Daoy (cell line): ENCODE results near the gene DHRS3. TPM values are rescaled to one million over a fixed set of nuclear protein-coding genes. Genes with fewer than 3 reads are reported as not detected.

Experiments used
- DNase-seq: peaks from one replicate; pipeline ENCODE4 v3.0.0-alpha.2; 2015; ENCODE audit warnings: low read depth
- total RNA-seq: library from RNA; depleted of rRNA; stranded (reverse); fragments of >200 nt; shearing (Covaris generic); gene quantifications from 2 replicates; pipeline ENCODE4 v1.2.3, GENCODE V29; 2014

The DHRS3 gene
- total RNA-seq, 1 experiment from 2014 or later, result 45.8 TPM

DNA sequence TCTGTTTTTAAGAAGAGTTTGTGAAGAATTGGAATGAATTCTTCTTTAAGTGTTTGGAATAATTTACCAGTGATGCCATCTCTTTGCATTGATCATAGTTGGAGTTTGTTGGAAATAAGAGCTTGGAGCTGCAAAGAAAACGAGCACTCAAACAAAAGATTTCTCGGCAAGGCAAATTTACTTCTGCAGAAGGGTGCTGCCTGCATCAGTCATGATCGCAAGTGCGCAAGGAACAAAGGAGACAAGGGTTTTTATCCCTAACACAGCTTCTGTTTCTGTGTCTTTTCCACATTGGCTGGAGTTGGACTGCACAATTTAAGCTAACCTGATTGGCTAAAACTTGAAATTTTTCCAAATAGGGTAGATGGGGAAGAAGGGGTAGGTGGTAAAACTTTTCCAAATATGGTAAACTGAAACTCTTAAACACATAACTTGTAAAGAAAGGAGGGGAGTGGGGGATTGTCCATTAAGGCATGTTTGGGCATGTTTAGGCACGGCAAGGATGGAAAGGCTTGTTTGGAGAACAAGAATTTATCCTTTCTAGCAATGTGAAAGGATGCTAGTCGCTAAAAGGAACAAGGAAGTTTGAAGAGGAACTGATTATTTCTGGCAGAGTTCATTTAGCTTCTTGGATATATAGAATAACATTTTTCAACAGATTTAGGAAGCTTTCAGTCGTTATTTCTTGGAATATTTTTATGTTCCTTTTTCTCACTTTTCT is 22.4 kb upstream of the DHRS3 start:
- DNase-seq, result no peak

DNA sequence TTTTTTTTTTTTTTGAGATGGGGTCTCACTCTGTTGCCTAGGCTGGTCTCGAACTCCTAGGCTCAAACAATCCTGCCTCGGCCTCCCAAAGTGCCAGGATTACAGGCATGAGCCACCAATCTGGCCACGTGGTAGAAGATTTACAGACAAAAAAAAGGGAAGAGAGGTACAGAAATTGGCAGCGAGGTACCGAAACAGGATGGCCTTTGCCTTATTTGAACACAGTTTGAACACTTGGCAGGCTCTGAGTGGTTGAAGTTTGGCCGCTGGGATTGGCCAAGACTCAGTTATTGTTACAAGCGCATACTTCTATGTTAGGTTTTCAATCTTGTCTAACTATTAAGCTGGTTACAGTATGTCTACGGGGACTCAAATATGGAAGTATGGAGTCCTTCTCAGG is 19.7 kb upstream of the DHRS3 start:
- no peak for DNase-seq

DNA sequence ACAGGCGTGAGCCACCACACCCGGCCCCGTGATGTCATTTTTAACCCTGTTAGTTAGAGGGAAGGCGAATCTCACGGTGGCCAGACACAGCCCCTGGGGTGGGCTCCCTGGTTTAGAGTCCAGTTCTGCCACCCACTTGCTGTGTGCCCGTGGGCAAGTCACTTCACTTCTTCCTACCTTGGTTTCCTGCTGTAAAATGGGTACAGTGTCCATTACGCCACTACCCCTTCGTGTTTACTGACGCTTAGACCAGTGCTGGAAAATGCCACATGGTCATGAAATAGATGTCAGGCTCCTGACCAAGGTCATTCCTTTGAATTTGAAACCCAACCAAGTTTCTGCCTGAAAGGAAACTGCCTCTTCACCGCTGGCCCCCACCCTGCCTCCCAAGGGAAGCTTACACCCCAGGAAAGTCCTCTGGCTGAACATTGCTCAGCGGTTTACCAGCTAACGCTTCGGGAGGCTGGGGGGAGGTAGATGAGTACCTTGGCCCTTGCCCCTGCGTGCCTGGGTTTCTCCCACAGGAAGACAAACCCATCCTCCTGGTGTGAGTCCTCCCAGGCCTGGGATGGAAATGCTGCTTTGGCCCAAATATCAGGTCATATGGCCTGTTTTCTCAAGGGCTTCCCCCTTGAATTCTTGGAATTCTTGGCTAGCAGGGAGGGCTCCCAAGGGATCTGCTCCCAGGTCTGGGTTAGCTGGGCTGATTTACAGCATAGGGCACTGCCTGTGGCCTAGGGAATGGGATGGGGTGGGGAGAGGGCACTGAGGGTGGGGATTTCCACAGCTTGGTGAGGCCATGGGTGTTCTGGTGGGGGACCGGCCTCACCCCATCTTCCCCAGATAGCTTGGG is 18.3 kb upstream of the DHRS3 start:
- peak; percentile 85 for DNase-seq

DNA sequence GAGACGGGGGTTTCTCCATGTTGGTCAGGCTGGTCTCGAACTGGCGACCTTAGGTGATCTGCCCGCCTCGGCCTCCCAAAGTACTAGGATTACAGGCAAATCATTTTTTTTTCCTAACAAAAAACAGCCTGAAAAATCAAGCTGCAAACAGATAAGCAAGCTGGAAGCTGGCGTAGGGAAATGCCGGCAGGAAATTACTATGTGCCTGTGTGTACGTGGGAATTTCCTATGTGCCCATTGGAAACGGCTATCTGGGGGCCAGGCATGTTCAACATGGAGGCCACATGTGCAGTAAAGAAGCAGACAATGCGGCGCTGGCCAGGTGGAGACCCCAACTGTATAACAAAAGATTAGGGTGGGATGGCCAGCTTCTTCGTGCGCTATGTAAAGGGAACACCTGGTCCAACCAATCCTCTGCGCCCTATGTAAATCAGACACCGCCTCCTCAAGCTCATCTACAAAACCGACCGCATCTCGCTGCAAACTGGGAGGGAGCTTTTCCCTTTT is 16.7 kb upstream of the DHRS3 start:
- no peak for DNase-seq

DNA sequence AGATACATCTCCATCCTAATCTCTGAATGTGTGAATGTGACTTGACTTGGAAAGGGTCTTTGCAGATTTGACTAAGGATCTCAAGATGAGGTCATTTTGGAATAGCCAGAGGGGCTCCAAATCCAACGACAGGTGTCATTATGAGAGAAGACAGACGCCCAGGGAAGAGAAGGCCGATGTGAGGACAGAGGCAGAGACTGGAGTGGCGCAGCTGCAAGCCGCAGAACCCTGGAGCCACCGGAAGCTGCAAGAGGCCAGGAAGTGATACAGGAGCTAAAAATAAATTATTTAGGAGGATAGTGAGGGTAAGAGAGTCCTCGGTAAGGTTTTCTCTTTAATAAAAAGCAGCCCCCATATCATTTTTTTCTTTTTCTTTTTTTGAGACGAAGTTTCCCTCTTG is 16.1 kb upstream of the DHRS3 start:
- no peak for DNase-seq

DNA sequence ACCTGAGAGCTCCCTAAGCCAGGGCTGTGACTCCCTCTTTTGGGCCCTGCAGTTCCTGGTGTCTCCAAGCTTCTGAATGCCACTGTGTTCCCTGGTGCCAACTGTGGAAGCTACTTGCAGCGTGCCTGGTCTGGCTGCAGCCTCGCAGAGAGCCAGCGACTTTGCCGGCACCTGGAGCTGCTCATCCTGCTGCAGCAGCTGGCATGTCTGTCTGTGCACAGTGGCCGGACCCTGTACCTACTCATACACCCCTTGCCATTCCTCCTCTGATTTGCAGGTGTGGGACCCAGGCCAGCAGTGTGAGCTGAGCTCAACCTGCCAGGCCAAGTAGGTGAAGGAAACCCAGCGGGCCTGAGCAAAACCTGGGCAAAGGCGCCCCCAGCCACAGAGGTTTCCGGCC is 13.6 kb upstream of the DHRS3 start:
- no peak for DNase-seq

DNA sequence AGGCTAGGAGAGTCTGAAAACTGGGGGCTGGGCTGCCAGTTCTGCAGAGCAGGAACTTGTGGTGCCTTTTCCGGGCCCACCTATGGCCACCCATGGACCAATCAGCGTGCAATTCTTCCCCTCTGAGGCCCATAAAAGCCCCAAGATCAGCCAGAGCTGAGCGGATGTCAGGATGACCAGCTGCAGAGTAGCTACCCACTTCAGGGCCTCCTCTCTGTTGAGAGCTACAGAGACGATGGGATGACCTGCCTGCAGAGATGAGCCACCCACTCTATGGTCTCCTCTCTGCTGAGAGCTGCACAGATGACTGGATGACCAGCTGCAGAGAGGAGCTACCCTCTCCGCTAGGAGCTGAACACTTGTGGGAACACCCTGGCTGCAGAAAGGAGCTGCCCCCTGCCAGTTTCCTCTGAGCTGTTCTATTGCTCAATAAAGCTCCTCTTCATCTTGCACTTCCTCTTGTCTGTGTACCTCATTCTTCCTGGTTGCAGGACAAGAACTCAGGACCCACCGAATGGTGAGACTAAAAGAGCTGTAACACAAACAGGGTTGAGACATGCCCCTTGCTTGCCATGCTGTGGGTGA is 13.0 kb upstream of the DHRS3 start:
- no peak for DNase-seq

DNA sequence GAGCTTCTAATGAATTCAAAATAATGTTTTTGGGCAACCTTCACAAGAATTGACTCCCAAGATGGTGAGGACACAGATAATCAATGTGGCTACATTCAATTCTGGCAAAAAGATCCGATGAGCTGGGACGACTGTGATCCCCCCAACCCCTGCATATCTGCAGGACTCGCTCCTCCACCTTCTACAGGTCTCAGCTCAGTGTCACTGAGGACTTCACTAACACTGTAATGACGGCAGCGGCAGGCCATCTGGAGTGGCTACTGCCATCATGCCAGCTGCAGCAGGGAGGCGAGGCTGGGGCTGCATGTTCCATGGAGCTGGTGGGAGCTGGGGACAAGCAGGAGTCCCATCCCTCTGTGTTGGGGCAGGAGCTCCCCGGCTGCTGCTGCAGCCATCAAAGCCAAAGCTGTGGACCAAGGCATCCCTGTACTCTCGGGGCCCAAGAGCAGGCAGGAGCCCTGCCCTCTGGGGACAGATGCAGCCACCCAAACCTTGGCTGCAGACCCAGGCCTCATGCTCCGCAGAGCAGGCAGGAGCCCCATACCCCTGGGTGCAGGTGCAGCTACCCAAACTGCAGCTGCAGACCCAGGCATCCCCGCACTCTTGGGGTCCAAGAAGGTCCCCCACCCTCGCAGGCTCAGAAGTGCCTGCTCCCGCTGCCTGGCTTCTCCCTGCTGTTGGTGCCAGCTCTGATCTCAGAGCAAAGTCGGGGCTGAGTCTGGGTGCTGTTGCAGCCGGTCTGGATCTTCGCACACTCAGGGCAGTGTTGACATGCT is 12.2 kb upstream of the DHRS3 start:
- no peak for DNase-seq

DNA sequence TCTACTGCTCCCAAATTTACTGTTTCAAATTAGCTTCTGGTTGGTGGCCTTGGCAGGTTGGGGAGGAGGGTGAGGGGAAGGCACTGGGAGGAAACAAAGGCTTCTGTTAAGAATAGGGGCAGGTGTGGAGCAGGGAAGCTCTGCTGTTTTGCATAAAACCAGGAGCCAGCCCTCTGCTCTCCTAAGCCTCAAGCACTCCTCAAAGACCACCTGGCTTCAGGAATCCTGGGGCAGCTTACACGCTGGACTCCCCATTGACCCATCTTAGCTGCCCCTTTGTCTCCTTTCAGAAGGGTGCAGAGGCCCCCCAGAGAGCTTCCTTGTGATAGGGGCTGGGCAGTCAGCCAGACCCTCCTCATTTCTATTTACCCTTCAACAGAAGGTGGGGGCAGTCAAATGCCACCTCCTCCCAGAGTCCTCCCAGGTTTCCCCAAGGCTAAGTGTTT is 11.5 kb upstream of the DHRS3 start:
- no peak for DNase-seq

DNA sequence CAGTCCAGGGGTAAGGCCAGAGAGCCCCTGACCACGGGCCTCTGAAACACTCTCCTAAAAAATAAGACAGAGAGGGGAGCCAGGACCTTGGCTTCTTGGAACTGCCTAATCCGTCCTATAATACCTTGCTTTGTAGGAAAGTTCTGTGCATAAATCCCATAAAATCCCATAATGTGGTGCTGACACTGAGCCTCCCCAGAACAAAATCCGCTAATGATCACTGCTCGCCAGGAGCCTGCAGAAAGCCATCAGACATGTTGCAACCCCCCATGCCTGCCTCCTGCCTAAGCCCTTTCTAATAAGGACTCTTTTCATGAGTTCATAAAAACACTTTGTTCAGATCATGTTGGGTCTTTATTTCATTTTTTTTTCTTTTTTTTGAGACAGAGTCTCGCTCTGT is 9.3 kb upstream of the DHRS3 start:
- no peak for DNase-seq

DNA sequence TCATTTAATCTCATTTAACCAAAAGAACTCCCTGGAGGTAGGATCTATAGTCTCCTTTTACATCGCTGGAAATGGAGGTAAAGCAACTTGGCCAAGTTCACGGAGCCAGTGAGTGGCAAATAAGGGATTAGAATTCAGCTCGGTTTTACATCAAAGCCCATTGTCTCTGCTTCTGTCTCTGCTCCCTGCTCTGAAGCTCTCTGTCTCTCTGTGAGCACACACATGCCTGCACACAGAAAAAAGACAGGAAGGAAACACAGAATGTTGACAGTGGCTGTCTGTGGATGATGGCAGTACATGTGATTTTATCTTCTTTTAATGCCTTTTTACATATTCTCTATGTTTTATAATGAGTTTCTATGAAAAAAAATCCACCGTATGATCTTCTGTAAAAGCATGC is 8.9 kb upstream of the DHRS3 start:
- no peak for DNase-seq

DNA sequence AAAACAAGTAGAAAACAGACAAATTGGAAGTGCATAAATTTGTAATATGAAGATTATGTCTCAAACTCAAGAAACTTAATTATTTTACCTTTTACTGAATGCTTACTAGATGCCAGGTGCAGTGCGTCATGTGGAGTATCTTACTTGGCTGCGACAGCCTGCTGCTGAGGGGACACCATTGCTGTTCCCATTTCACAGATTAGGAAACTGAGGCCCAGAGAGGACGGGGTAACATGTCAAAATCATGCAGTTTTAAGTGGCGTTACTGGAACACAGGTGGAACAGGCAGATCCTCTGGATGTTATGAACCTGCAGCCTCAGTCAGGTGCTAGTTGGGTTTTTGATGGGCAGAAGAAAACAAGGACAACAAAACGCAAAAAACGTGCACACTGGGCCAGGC is 7.3 kb upstream of the DHRS3 start:
- DNase-seq, result no peak

DNA sequence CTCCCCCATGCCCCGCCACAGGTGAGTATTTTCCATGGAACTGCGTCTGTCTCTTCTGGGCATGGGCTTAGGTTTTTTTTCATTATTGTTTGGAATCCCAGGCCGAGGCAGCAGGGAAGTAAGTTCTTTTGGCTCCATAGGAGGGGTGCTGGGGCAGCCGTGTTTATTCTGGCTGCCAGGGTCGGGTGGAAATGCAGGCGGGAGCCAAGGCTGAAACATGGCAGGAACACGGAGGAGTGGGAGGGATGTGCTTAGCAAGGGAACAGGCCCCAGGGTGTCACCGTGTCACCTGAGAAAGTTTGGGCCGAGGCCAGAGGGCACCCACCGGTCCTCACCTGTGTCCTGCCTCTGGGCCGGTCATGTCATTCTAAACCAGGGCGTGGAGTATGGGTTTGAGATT is 4.5 kb upstream of the DHRS3 start:
- DNase-seq, result no peak

DNA sequence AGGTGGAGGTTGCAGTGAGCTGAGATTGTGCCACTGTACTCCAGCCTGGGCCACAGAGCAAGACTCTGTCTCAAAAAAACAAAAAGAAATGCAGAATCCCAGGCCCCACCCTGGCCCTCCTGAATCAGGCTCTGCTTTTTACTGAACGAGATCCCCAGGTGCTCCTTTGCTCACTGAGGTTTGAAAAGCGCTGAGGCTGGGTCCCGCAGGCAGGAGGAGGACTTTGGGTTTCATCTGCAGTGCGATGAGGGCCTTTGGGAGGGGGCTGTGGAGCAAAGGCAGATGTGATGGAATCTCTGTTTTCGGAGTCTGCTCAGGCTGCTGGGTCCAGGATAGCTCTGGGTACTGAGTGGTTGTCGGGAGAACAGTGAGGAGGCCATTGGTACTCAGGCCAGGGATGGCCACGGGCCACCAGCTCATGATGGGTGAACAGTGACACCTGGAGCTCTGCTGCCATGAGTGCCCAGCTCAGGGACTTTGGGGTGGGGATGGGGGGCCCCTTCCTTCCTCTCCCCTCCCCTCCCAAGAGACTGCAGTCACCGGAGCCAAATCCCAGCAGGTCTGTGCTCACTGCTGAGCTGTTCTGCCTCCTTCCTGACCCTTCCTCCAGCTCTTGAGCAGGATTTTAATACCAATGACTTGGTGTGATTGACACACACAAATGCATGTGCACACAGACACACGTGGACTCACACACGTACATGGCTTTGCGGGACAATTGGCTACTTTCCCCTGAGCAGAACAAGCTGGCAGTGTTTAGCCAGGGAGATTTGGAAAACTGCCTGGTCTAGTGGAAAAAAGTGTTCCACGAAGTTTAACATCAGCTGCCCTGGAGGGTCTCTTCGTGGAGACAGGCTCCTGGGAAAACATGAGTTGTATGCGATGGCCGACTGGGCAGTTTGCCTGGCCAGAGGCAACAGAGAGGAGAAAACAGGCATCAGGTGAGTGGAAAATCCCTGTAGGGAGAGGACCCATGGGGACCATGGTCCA is 3.6 kb upstream of the DHRS3 start:
- no peak for DNase-seq

DNA sequence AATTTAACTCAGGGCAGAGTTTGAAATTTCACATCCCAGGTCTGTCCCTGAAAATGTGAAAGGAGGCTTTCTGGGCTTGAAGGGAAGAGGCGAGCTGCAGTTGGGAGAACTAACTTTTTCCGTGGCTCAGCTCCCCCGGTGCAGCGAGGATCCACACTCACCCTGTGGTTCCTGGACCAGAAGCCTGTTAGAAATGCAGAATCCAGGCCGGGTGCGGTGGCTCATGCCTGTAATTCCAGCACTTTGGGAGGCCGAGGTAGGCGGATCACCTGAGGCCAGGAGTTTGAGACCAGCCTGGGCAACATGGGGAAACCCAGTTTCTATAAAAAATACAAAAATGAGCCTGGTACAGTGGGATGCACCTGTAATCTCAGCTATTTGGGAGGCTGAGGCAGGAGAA is 2.9 kb upstream of the DHRS3 start:
- DNase-seq, result no peak

DNA sequence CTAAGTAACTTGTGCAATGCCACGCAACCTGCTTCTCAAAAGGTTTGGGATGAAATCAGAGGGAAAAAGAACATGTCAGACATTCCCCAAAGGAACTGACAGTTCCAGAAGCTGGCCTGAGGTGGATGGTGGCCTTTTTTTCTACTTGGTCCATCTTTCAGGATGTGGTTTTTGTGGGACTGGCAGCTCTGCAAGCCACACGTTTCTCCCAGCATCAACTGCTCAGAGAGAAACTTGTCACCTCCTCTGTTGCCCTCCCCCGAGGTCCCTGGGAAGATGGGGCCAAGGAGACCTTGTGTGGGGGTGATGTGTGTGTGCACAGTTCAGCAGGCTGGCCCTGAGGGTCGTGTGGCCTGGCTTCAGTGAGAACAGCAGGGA is 2.5 kb upstream of the DHRS3 start:
- peak; percentile 55 for DNase-seq

DNA sequence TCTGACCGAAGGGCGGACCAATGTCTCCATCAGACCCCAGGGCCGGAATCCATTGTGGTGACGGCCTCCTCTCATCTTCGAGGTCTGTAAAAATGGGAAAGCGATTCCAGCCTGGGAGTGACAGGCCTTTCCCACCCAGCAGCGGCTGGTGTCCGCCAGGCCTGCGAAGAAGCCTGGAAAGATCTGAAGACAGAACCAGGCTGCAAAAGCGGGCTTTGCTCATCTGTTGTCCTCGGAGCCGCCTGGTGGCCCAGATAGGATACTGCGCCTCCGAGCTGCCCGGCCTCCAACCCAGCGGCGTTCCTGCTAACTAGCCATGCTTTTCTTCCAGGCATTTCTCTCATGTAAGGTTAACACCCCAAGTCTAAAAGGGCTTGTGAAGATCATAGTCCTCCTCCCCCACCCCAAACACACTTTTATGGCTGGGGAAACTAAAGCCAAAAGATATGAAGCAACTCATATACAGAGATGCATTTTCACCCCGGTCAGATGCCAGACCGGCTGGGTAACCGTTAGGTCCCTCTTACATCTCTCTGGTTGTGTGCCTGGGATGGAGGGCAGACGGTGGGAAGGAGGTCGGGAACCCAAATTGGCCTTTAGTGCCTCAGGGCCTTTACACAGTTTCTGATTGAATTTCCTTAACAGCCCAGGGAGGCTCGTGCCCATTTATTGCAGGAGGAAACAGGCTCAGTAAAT is 1.9 kb upstream of the DHRS3 start:
- peak; percentile 91 for DNase-seq

DNA sequence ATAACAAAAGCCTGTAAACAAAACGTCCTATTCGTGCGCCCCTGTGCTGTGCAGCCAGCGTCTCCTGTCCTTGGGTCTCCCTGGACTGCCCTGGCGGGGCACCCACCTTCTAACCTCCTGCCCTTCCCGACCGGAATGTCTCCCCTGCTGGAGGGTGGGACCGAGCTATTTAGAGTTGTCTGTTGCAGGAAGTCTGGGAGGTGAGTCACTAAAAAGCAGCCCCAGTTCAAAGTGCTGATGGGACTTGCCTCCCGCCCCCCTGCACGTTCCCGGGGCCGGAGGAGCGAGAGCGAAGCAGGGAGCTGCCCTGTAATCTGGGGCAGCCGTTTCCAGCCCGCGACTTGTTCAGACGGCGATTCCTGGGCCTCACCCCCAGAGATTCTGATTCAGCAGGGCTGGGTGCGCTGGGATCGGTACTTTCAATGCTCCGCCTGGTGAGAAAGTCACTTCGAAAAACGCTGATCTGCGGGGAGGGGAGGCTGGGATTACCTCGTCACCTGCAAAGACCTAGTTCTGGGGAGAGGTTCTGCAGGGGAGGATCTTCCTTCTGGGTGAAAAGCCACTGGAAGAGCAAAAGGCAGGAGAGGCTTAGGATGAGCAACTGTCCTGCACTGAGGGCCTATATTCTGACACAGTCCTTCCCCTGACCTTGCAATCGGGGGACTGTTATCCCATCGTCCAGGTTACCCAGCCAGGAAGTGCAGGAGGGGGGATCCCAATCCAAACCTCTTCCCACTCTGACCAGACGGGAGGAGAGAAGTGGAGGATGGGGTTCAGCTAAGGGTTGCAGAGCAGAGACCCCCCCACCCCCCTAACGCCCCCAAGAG is 1.2 kb upstream of the DHRS3 start:
- peak; percentile 95 for DNase-seq

DNA sequence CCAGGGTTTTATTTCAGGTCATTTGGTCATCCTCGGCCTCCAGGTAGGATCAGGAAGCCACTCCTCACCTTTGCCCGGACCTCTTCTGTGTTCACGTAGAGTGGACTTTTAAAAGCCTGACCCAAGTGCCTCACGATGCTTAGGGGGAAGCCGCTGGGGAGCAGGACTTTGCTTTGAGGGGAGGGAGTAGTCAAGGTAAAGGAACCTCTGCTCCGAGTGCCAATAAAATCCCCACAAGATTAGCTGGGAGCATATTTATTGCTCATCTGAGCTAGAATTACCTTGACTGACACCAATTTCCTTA is 603 bp upstream of the DHRS3 start:
- no peak for DNase-seq
